H1 (cell line): ENCODE data around the gene PRKAR2B. TPM values are rescaled to one million over a fixed set of nuclear protein-coding genes. Genes with fewer than 3 reads are reported as not detected.

Source experiments
- ATF3 ChIP-seq: IDR thresholded peaks from 2 replicates; pipeline ENCODE4 v1.6.1; 2011; ENCODE audit warnings: low read depth, mild to moderate bottlenecking, low read length; ENCODE audit not compliant: insufficient read depth
- CHD7 ChIP-seq: fragments of 300-600 bp; sonication (generic); IDR thresholded peaks from 2 replicates; pipeline ENCODE4 v1.7.1; 2012; ENCODE audit warnings: low read length, moderate library complexity, mild to moderate bottlenecking, inconsistent platforms; ENCODE audit not compliant: insufficient replicate concordance
- EZH2 ChIP-seq: fragments of 200-600 bp; sonication (generic); IDR thresholded peaks from 2 replicates; pipeline ENCODE4 v1.7.1; 2012; ENCODE audit warnings: low read depth, mild to moderate bottlenecking, moderate library complexity, low read length, inconsistent platforms; ENCODE audit not compliant: severe bottlenecking
- GABPA ChIP-seq: IDR thresholded peaks from 2 replicates; pipeline ENCODE4 v1.6.1; 2011; ENCODE audit warnings: mild to moderate bottlenecking, low read length, moderate library complexity, borderline replicate concordance; ENCODE audit not compliant: insufficient read depth
- KDM4A ChIP-seq: IDR thresholded peaks from one replicate; pipeline ENCODE4 v1.7.1; 2012; ENCODE audit warnings: low read depth, mild to moderate bottlenecking, moderate library complexity, low read length, inconsistent platforms; ENCODE audit not compliant: severe bottlenecking
- PHF8 ChIP-seq: fragments of 200-600 bp; sonication (generic); conservative IDR thresholded peaks from 2 replicates; pipeline ENCODE4 v1.7.1; 2012; ENCODE audit warnings: low read depth, mild to moderate bottlenecking, inconsistent platforms, low read length, moderate library complexity
- POLR2AphosphoS5 ChIP-seq: IDR thresholded peaks from 2 replicates; pipeline ENCODE4 v1.6.1; 2011; ENCODE audit warnings: low read depth, low read length
- SIX5 ChIP-seq: IDR thresholded peaks from 2 replicates; pipeline ENCODE4 v1.6.1; 2011; ENCODE audit warnings: mild to moderate bottlenecking, low read depth, low read length
- ZNF274 ChIP-seq: IDR thresholded peaks from 2 replicates; pipeline ENCODE4 v1.7.0; 2012; ENCODE audit warnings: low read length, borderline replicate concordance; ENCODE audit errors: extremely low read depth
- polyA plus RNA-seq, 7 experiments: library from polyadenylated mRNA; depleted of rRNA in 3 of 7; stranded (reverse) in 5 of 7; unstranded in 2 of 7; fragments of >200 nt in 5 of 7; fragments of 200-250 nt in 2 of 7; gene quantifications; 1 replicate in 5 of 7; 2 replicates in 1 of 7; 4 replicates in 1 of 7; pipeline versions ENCODE4 v1.2.1 to v1.2.3, GENCODE V29; 2011 to 2013; ENCODE audit warnings: missing spikeins in 2 of 7, mixed read lengths in 2 of 7
- total RNA-seq: library from RNA; stranded (reverse); fragmentation: NEBNext Ultra II Directional; extraction: Animal tissue kit (Norgen Biotek cat#: 25700); gene quantifications from 2 replicates; pipeline ENCODE4 v1.2.1, GENCODE V29; 2021

The PRKAR2B gene
- total and polyA plus RNA-seq, 2 of the 8 experiments (the other 6 are each of a cell fraction or from before 2014, with no cell fraction given) = 10.4 to 37.0 TPM

- TF ChIP-seq CHD7 (no peak), PHF8 (no peak), EZH2 (no peak), GABPA (no peak), SIX5 (no peak), KDM4A (peak; percentile 91), ZNF274 (no peak), POLR2AphosphoS5 (no peak), ATF3 (peak; percentile 79; the same call in 1 of the 2 replicates)
Measured at GRCh38 chr7:107044347-107045194, at the start of gene PRKAR2B (continued).
